GM18867 (cell line): ENCODE data around the gene DAB1.

Experiments used
- ATAC-seq: cut with Tn5 transposase; IDR thresholded peaks from one replicate; pipeline ENCODE4 v1.9.1; 2021; ENCODE audit warnings: mild to moderate bottlenecking, moderate library complexity; ENCODE audit not compliant: unreplicated experiment

DAB1 gene

GRCh38 chr1:57131701-57132394 is 292.0 kb downstream of the DAB1 start:
- no peak for ATAC-seq

DNA sequence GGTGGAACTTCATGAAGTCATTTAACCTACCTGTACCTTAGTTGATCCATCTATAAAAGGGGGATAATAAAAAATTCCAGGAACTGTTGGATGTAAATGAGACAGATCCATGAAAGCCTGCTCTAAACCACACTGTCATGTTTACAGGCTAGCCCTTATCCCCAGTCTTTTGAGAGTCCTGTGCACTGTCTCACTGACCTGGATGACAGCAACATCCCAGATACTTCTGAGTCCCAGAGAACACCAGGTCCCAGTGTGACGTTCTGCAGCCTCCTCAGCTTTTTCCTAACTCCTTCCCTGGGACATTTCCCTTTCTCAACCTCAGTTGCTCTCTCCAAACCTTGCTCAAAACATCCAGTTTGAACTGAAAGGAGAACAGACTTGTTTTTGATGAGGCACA is 292.6 kb downstream of the DAB1 start:
- ATAC-seq: no peak

- ATAC-seq: no peak
These were observed 294.0 kb downstream of the DAB1 start for GRCh38 chr1:57129865-57130264.

GRCh38 chr1:57127976-57128375 is 295.9 kb downstream of the DAB1 start:
- ATAC-seq: no peak

DNA sequence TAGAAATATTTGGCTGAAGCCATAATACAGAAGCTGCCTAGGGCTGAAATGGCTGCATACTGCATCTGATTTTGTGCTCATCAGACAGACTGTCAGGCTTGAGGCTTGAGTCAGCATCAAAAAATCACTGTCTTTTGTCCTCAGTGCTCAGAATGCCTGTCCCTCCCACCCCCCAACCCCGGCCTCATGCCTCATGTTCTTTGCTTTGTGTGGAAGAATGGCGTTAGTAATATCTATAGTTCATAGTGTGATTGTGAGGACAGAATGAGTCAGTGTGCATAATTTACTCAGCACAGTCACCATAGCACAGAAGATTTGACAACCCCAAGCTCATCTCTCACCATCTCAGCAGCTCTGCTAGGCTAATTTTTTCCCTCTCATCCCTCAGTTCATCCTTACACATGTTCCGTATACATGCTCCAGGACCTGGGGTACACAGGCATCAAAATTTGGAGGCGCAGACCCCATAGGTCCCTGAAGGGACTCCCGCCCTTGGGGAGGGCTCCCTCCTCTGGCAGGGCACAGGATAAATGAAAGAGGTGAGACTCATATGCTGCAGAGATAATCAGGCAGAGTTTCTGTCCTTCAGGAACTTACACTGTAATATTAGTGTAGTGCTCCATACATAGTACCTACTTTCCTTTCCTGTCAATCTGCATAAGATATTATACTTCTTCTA is 299.0 kb downstream of the DAB1 start:
- peak; percentile 48 for ATAC-seq

GRCh38 chr1:57124170-57124569 is 299.7 kb downstream of the DAB1 start:
- no peak for ATAC-seq

GRCh38 chr1:57122031-57122430 is 301.8 kb downstream of the DAB1 start:
- ATAC-seq: no peak

- no peak for ATAC-seq
These were observed 304.8 kb downstream of the DAB1 start for GRCh38 chr1:57118948-57119603.

DNA sequence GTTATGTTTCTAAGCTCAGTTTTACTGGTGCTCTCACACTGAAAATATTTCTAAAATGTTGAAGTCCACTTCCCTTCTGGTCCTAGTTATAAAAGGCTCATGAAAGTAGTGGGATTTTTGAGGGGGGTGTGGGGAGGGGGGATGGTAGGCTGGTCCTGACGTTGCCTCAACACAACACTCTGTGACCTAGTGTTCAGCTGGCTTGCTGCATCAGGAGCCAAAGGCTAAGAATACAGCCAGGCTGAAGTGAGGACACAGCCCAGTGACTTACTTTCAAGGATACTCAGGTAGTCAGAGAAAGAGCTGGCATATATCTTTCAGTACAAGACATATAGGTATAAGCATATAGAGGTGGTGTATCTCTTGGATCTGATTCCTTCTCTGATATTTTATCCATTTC is 306.1 kb downstream of the DAB1 start:
- no peak for ATAC-seq

- ATAC-seq: no peak
These were observed 307.0 kb downstream of the DAB1 start for GRCh38 chr1:57116871-57117270.

DNA sequence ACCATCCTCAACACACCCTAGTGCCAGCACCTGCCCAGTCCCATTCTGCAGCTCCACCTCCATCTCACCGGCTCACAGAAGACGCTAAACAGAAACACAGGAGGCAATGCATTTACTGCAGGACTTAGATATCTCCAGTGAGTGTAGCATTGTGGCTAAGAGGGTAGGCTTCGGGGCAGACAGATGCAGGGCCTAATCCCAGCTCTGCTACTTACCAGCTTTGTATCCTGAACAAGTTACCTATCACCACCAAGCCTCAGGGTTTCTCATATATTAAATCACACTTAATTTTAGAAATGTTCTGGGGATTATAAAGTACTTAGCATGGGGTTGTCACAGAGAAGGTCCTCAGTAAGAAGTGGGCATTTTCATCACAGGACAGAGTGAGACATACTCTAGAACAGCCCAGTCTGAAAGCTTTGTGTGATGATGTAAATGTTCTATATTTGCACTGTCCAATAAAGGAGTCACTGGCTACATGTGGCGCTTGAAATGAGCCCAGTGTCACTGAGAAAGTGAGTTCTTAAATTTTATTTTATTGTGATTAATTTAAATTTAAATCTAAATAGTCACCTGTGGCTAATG is 308.7 kb downstream of the DAB1 start:
- ATAC-seq: no peak

DNA sequence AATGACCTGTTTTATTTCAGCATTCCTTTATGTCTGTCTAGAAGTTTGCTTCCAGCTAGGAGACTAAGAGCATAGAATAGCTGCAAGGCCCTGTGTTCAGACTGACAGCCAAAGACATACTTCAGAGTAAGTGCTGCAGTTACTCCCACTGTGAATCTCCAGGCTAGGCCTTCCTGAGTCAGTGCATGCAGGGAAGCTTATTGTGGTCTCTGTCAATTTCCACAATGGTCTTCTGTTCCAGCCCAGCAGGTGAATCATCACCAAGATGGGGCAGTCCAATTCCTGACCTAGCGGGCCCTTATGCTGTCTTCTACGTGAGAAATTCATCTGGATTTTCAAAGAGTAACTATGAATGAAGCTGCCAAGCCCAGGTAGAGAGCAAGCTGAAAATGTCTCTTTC is 311.7 kb downstream of the DAB1 start:
- no peak for ATAC-seq

DNA sequence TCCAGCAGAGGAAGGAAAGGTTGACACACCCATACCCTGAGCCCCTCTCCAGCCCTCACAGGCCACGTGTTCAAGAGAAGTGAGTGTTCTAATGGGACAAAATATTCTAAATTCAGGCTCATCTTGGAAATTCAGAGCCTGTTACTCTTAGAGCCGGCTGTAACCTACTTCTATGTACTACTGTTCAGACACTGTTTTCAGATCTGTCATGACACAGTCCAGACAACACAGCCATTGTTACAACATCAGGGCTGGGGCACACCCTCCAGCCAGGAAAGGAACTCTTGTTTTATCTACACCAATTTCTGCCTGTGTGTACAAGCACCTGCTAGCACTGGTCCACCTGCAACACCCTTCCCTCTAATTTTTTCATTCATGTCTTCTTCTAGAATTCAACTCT is 312.7 kb downstream of the DAB1 start:
- ATAC-seq: no peak

DNA sequence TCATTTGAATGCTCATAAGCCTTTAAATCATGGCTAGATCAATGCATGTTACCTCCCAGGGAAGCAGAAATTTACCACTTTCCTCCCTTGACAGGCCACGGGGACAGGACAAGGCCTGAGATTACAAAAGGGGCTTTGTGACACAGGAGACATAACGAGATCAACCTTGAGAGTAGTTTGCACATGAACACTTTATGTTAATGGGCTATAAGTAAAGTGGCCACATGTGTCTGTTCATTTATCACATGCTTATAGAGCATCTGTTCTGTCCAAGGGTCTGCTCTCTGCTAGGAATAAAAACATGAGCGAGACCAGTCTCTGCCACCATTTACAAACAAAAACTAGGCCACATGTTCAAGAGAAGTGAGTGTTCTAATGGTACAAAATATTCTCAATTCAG is 314.0 kb downstream of the DAB1 start:
- ATAC-seq: no peak

- ATAC-seq: no peak
These were observed 314.6 kb downstream of the DAB1 start for GRCh38 chr1:57109247-57109646.

DNA sequence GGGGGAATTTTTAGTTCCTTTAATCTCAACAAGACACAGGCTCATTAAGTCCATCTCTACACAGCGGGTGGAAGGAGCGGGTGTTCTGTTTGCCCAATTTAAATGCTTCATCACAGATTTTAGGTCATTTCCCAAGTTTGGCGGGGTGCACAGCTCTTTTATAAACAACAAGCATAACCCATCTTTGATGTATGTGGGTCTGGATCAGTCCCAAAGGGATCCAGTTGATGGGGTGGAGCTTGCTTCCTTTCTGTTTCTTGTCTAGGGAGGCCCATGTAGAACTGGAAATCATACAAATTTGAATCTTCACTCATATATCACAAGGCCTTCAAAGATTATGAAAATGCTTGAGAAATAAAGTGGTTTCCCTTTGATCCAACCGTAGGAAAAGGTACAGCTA is 317.6 kb downstream of the DAB1 start:
- ATAC-seq: no peak

GRCh38 chr1:57102561-57103326 is 321.1 kb downstream of the DAB1 start:
- ATAC-seq: no peak

DNA sequence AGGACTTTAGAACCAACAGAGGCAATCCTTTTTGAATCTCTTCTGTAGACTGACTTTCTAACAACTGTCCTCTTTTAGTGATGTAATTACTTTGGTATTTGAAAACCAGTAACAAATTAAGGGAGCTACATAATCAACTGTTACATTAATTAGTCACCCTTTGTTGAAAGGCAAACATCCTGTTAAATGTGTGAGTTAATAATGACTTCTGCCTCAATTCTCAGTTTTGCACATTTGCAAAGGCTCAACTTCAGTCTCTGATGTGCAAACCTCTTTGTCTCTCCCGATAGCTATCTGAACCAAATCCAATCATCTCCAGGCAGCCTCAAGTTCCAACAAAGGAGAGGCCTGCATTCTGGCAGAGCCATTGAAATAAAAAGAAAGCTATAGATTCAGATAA is 322.7 kb downstream of the DAB1 start:
- ATAC-seq: no peak

- ATAC-seq: no peak
These were observed 329.1 kb downstream of the DAB1 start for GRCh38 chr1:57094749-57095148.

DNA sequence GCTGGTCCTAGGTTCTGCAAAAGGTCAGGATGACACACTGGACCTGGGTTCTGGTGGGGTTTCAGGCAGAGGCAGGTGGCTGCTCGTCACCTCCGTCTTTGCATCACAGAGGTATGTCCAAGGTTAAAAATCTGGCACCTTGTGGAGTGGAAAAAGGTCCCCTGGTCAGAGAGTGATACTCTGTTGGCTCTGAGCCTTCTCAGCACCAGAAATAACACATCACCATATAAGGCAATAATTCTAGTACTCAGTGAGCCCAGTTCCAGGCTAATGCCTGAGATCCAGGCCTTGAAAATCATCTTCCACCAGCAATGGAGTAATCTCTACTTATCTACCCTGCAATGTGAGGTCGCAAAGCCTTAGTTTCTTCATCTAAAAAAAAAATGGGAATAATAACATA is 330.7 kb downstream of the DAB1 start:
- no peak for ATAC-seq

DNA sequence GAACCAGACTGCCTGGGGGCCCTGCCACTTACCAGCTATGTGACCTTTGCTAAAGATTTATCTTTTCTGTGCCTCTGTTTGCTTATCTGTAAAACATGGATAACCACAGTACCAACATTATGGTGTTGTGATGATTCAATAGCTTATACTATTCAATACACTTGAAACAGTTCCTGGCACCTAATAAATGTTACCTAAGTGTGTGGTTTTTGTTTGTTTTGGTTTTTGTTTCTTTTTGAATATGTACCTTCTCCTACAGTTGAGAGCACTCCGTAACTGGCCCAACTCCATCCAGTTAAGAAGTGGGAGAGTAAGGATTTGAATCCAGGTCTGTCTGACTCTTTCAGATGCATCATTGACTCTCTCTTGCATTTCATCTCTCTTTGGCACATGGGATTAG is 332.2 kb downstream of the DAB1 start:
- ATAC-seq: peak; percentile 68
